Measurements from ENCODE around the gene SFMBT2. TPM values are rescaled to one million over a fixed set of nuclear protein-coding genes. Genes with fewer than 3 reads are reported as not detected.

SFMBT2 gene
- total and polyA plus RNA-seq, 12 donors: 3.7 to 17.9 (median 12.7) TPM

- intact Hi-C loops (cut with DNase I): no loop called here
- no peak for DNase-seq
- Histone ChIP-seq H3K9me3 (replicated peaks in 1 of 3) (no peaks in the 10 kb centered on the region), H3K27ac (no peak overlapping the region), H3K4me1 (replicated peaks in 1 of 2) (no peaks in the 10 kb centered on the region), H3K27me3 (no peaks in the 10 kb centered on the region), H3K36me3 (replicated peaks in 1 of 2) (no peaks in the 10 kb centered on the region), H3K4me3 (no peak overlapping the region)
- TF ChIP-seq CTCF (IDR thresholded peaks at IDR 0.05) (no peak), POLR2A (IDR thresholded peaks at IDR 0.05) (no peak)
Measured at GRCh38 chr10:7296076-7296475, 114.8 kb downstream of the SFMBT2 start.

- no peaks in the 10 kb centered on the region for H3K4me1 ChIP-seq (replicated peaks in 1 of 2)
- H3K4me3 ChIP-seq: no peak overlapping the region
- intact Hi-C loops (cut with DNase I): no loop called here
- 76 to 85% (median 83%) methylated on average over 3 of the region's 3 CpGs for WGBS, 4 donors
- H3K9me3 ChIP-seq (replicated peaks in 1 of 3): no peaks in the 10 kb centered on the region
- H3K27me3 ChIP-seq: no peaks in the 10 kb centered on the region
- no peak for DNase-seq
- no peak for TF ChIP-seq CTCF (IDR thresholded peaks at IDR 0.05)
- no peak for TF ChIP-seq POLR2A (IDR thresholded peaks at IDR 0.05)
- H3K27ac ChIP-seq: no peak overlapping the region
- no peaks in the 10 kb centered on the region for H3K36me3 ChIP-seq (replicated peaks in 1 of 2)
Measured at GRCh38 chr10:7293378-7293920, 117.4 kb downstream of the SFMBT2 start.

- Histone ChIP-seq H3K36me3 (replicated peaks in 1 of 2) (no peaks in the 10 kb centered on the region), H3K27me3 (no peaks in the 10 kb centered on the region), H3K4me1 (replicated peaks in 1 of 2) (no peaks in the 10 kb centered on the region), H3K27ac (no peak overlapping the region), H3K9me3 (replicated peaks in 1 of 3) (no peaks in the 10 kb centered on the region), H3K4me3 (no peak overlapping the region)
- intact Hi-C loops (cut with DNase I): no loop called here
- TF ChIP-seq POLR2A (IDR thresholded peaks at IDR 0.05): no peak
- no peak for TF ChIP-seq CTCF (IDR thresholded peaks at IDR 0.05)
- WGBS, 4 donors: 83 to 93% (median 86%) methylated on average over 8 of the region's 8 CpGs
- DNase-seq: no peak
Measured at GRCh38 chr10:7291487-7292270, 119.2 kb downstream of the SFMBT2 start.

GRCh38 chr10:7288060-7288690, 122.7 kb downstream of the SFMBT2 start:
- intact Hi-C loops (cut with DNase I): no loop called here
- TF ChIP-seq CTCF (IDR thresholded peaks at IDR 0.05) (no peak), POLR2A (IDR thresholded peaks at IDR 0.05) (no peak)
- H3K36me3 ChIP-seq (replicated peaks in 1 of 2): no peaks in the 10 kb centered on the region

More at GRCh38 chr10:7288060-7288690, 122.7 kb downstream of the SFMBT2 start:
- H3K4me3 ChIP-seq: no peak overlapping the region
- no peaks in the 10 kb centered on the region for H3K4me1 ChIP-seq (replicated peaks in 1 of 2)
- H3K27me3 ChIP-seq: no peaks in the 10 kb centered on the region
- no peak overlapping the region for H3K27ac ChIP-seq
- 93 to 96% (median 95%) methylated on average over 12 of the region's 12 CpGs for WGBS, 4 donors
- no peak for DNase-seq
- H3K9me3 ChIP-seq (replicated peaks in 1 of 3): no peaks in the 10 kb centered on the region
